Endothelial cell of umbilical vein (primary cell): Measurements from ENCODE around the gene LYRM1. TPM values are rescaled to one million over a fixed set of nuclear protein-coding genes. Genes with fewer than 3 reads are reported as not detected.

Source experiments
- BruUV-seq: library from RNA; stranded (reverse); fragments of 400-500 nt; replicated peaks from 2 replicates; lab custom pipeline; 2021; lab: Mats Ljungman, UMichigan
- CTCF ChIA-PET: fragments of 300-600, 350-600 bp; sonication (Branson Sonifier 250); formaldehyde crosslinking; loops from one replicate; lab custom pipeline; 2021; ENCODE audit warnings: antibody characterized with exemption, inconsistent platforms; lab: Charles Lee
- POLR2A ChIA-PET: fragments of 300-600, 350-600 bp; sonication (Branson Sonifier 250); formaldehyde crosslinking; loops from one replicate; lab custom pipeline; 2021; ENCODE audit warnings: antibody characterized with exemption, inconsistent platforms; lab: Charles Lee
- DNase-seq: peaks from one replicate; pipeline ENCODE4 v3.0.0-alpha.2; 2011; ENCODE audit warnings: low read depth, low spot score
- FAIRE-seq: peaks from 2 replicates; lab custom pipeline; 2011; peaks lifted over from hg19 to GRCh38; lab: Jason Lieb, UNC
- H2AFZ ChIP-seq: 2 replicates; pipeline ENCODE4 v1.6.0; 2012; ENCODE audit warnings: low read depth, low read length, control low read depth, inconsistent platforms
- H3K27ac ChIP-seq: 2 replicates; pipeline ENCODE4 v1.5.1; 2011; ENCODE audit warnings: low read depth, mild to moderate bottlenecking, control low read depth, low read length, moderate library complexity; ENCODE audit not compliant: insufficient read depth
- H3K27me3 ChIP-seq, 2 experiments: 2 replicates each; pipeline versions ENCODE4 v1.6.0 to v1.6.1; 2011; ENCODE audit warnings: low read length in 2 of 2, mixed read lengths in 1 of 2; ENCODE audit not compliant: control insufficient read depth in 2 of 2, insufficient read depth in 2 of 2
- H3K36me3 ChIP-seq, 2 experiments: 2 replicates in 1 of 2; 3 replicates in 1 of 2; pipeline ENCODE4 v1.5.1; 2011; ENCODE audit warnings: low read length in 2 of 2, mild to moderate bottlenecking in 1 of 2, moderate library complexity in 1 of 2; ENCODE audit not compliant: control insufficient read depth in 2 of 2, insufficient read depth in 2 of 2; ENCODE audit errors: extremely low read depth in 1 of 2
- H3K4me1 ChIP-seq: 3 replicates; pipeline ENCODE4 v1.5.1; 2011; ENCODE audit warnings: mild to moderate bottlenecking, low read length; ENCODE audit not compliant: control insufficient read depth, insufficient read depth; ENCODE audit errors: extremely low read depth
- H3K4me2 ChIP-seq: 2 replicates; pipeline ENCODE4 v1.6.1; 2011; ENCODE audit warnings: low read length, control low read depth, mixed read lengths; ENCODE audit not compliant: insufficient read depth
- H3K4me3 ChIP-seq, 3 experiments: fragments of 200-600 bp in 1 of 3; sonication (generic), shearing (Covaris generic) in 1 of 3; replicated peaks in 1 of 3; 2 replicates each; pipeline ENCODE4 v1.5.1; 2011 to 2016; ENCODE audit warnings: control low read depth in 3 of 3, low read length in 3 of 3, mild to moderate bottlenecking in 2 of 3, inconsistent platforms in 1 of 3, low read depth in 1 of 3, moderate library complexity in 1 of 3; ENCODE audit not compliant: insufficient read depth in 1 of 3
- H3K79me2 ChIP-seq: 2 replicates; pipeline ENCODE4 v1.6.0; 2012; ENCODE audit warnings: low read length, inconsistent platforms; ENCODE audit not compliant: control insufficient read depth, insufficient read depth
- H3K9ac ChIP-seq: replicated peaks from 2 replicates; pipeline ENCODE3; 2011; ENCODE audit warnings: low read length, control low read depth; ENCODE audit not compliant: insufficient read depth; ENCODE audit errors: extremely low read depth
- H3K9me1 ChIP-seq: replicated peaks from 3 replicates; pipeline ENCODE4 v1.6.0; 2011; ENCODE audit warnings: mild to moderate bottlenecking, low read length; ENCODE audit not compliant: control insufficient read depth, insufficient read depth; ENCODE audit errors: extremely low read depth
- H3K9me3 ChIP-seq: replicated peaks from 2 replicates; pipeline ENCODE4 v1.5.1; 2012; ENCODE audit warnings: low read length, inconsistent platforms; ENCODE audit not compliant: control insufficient read depth, insufficient read depth
- H4K20me1 ChIP-seq: replicated peaks from 2 replicates; pipeline ENCODE3; 2011; ENCODE audit warnings: mild to moderate bottlenecking, low read length; ENCODE audit not compliant: control insufficient read depth, insufficient read depth; ENCODE audit errors: extremely low read depth
- EZH2 ChIP-seq: IDR thresholded peaks from 2 replicates; pipeline ENCODE4 v1.6.1; 2012; ENCODE audit warnings: borderline replicate concordance, low read depth, mild to moderate bottlenecking, moderate library complexity, low read length, inconsistent platforms; ENCODE audit not compliant: severe bottlenecking
- GATA2 ChIP-seq: IDR thresholded peaks from 2 replicates; pipeline ENCODE4 v1.7.0; 2011; ENCODE audit warnings: low read depth, mild to moderate bottlenecking, moderate library complexity, mixed read lengths, low read length; ENCODE audit not compliant: insufficient read length, insufficient read depth
- JUN ChIP-seq: IDR thresholded peaks from 2 replicates; pipeline ENCODE4 v1.6.1; 2011; ENCODE audit warnings: borderline replicate concordance, low read depth; ENCODE audit not compliant: insufficient read length, insufficient read depth
- MYC ChIP-seq: IDR thresholded peaks from one replicate; pipeline ENCODE4 v1.6.1; 2011; ENCODE audit warnings: mild to moderate bottlenecking, low read depth, low read length
- POLR2A ChIP-seq: IDR thresholded peaks from 2 replicates; pipeline ENCODE4 v1.6.1; 2012; ENCODE audit warnings: low read depth, mild to moderate bottlenecking, control low read depth, low read length
- dilution Hi-C: fragments of 300-500 bp; cut with MboI; formaldehyde crosslinking; loops from one replicate; pipeline ENCODE4 v1.15.0; 2019; ENCODE audit warnings: low sequenced_read_pairs; ENCODE audit not compliant: extremely low pct_ligation_motif_present
- intact Hi-C: fragments of 100-400 bp; cut with micrococcal nuclease; formaldehyde crosslinking; loops from one replicate; pipeline ENCODE4 v1.10.0; 2022
- polyA plus RNA-seq, 4 experiments: library from polyadenylated mRNA; depleted of rRNA in 3 of 4; stranded (reverse) in 3 of 4; unstranded in 1 of 4; fragments of >200 nt; gene quantifications; 2 replicates each; pipeline versions ENCODE4 v1.2.1 to v1.2.3, GENCODE V29; 2011 to 2012; ENCODE audit warnings: missing spikeins in 1 of 4
- total RNA-seq: library from RNA; stranded (reverse); gene quantifications from 2 replicates; pipeline ENCODE4 v1.2.3, GENCODE V29; 2021
- TF ChIP-seq, protein P1 (sequence below), 2 donors: IDR thresholded peaks; 1 replicate in 1 of 2; 2 replicates in 1 of 2; pipeline ENCODE4 v1.5.1; 2011; ENCODE audit warnings: low read length in 2 of 2, mild to moderate bottlenecking in 2 of 2, moderate library complexity in 2 of 2, control low read depth in 1 of 2, inconsistent platforms in 1 of 2, low read depth in 1 of 2; ENCODE audit not compliant: insufficient read depth in 1 of 2; ENCODE audit errors: extremely low read depth in 1 of 2

Gene LYRM1
- total and polyA plus RNA-seq, 2 donors (not counting 3 experiments of a cell fraction or from before 2014, with no cell fraction given): 20.4 to 28.4 TPM

DNA sequence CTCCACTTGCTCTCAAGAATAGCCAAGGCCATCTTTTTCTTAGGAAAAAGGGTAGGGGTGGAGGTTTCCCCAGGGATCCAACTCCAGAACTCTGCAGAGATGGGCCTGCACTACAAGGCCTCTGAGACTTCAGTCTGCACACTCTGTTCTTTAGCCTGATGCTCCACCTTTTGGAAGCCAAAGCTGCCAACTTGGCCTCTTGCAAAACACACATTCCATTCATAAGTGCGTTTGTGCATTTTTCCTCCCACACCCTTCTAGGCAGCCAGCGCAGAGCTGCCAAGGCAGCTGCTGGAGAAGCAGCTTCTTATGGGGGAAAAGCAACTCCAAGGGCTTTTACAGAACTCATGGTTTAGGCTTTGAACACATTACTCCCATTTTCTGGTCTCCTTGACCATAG, 49.0 kb upstream of the LYRM1 start:
- no peaks in the 10 kb centered on the region for H3K27me3 ChIP-seq
- H3K4me2 ChIP-seq: no peak overlapping the region
- ChIA-PET CTCF (interaction anchor here (0.6 to 3.8 kb wide), 17 partner anchors 15 to 449 kb away, joined by 3 to 73 read pairs (median 10); partner anchors contain the start of genes DCUN1D3, ERI2, LDAF1 and LYRM1), POLR2A (interaction anchor here (0.6 to 2.6 kb wide), 3 partner anchors 10 to 53 kb away, joined by 3 to 15 read pairs (median 5); partner anchors contain the start of genes DCUN1D3 and LYRM1)
- FAIRE-seq: peak; percentile 71
- H4K20me1 ChIP-seq: no peaks in the 10 kb centered on the region
- peaks cover 48% of the 10 kb centered on the region for H3K4me1 ChIP-seq
- no peaks in the 10 kb centered on the region for H3K9me3 ChIP-seq
- no peaks in the 10 kb centered on the region for H3K9me1 ChIP-seq
- H3K27ac ChIP-seq: peak overlapping the region; percentile 3
- TF ChIP-seq, protein P1, sequence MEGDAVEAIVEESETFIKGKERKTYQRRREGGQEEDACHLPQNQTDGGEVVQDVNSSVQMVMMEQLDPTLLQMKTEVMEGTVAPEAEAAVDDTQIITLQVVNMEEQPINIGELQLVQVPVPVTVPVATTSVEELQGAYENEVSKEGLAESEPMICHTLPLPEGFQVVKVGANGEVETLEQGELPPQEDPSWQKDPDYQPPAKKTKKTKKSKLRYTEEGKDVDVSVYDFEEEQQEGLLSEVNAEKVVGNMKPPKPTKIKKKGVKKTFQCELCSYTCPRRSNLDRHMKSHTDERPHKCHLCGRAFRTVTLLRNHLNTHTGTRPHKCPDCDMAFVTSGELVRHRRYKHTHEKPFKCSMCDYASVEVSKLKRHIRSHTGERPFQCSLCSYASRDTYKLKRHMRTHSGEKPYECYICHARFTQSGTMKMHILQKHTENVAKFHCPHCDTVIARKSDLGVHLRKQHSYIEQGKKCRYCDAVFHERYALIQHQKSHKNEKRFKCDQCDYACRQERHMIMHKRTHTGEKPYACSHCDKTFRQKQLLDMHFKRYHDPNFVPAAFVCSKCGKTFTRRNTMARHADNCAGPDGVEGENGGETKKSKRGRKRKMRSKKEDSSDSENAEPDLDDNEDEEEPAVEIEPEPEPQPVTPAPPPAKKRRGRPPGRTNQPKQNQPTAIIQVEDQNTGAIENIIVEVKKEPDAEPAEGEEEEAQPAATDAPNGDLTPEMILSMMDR (IDR thresholded peaks at IDR 0.05; ENCODE audit: extremely low read depth in 1 of 2, insufficient read depth in 1 of 2, low read depth in 1 of 2, low read length in 2 of 2): no peak
- TF ChIP-seq MYC (no peak), EZH2 (no peak), JUN (no peak), GATA2 (no peak), POLR2A (no peak)
- DNase-seq: peak; percentile 64
- peaks cover 8 to 10% of the 10 kb centered on the region in 2 experiments for H3K36me3 ChIP-seq
- no peak overlapping the region for H2AFZ ChIP-seq
- no peak overlapping the region for H3K4me3 ChIP-seq
- intact Hi-C loops (loop anchor here (2.0 to 5.0 kb wide), 3 partner anchors 93 to 426 kb away; partner anchors contain the start of gene CRYM), dilution Hi-C loops (no loop called here)
- no TSS peak for BruUV-seq
- peaks cover 2% of the 10 kb centered on the region for H3K79me2 ChIP-seq
- H3K9ac ChIP-seq: no peak overlapping the region
